ENCODE measurements around the gene CADPS.

CADPS gene

DNA sequence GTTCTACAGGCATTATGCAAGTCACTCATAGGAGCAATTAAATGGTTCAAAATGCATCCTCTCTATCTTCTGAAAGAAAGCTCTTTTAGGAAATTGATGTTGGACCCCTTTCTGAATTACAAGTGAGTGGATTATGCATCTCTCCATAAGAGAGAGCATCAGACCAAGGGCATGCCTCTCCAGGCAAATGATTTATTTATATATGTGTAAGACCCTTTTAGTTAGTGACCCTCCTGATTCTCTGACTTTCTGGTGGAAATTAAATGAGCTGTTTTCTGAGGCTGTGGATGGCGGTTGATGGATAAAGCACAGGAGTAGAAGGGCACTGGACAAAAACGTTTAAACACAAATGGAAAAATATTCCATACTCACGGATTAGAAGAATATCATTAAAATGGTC is 62.6 kb downstream of the CADPS start:
- no peak for DNase-seq (ENCODE audit: low read depth, low spot score)

DNA sequence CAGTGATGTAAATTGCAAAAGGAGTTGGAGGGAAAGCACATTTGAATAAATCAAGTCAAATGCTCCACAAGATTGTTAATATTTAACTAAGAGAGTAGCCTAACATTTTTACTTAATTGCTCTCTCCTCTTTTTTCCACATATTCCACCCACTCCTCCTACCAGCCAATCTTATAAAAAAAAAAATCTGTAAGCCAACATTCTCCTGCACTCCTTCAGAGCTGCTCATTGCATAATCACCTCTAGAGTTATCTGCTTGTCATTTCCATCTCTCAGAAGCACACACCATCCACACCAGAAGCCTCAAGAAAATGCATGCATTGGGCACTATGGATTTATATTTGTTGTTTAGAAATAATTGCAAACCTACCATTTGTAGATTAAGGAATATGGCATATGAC is 64.1 kb downstream of the CADPS start:
- no peak for DNase-seq (ENCODE audit: low read depth, low spot score)

DNA sequence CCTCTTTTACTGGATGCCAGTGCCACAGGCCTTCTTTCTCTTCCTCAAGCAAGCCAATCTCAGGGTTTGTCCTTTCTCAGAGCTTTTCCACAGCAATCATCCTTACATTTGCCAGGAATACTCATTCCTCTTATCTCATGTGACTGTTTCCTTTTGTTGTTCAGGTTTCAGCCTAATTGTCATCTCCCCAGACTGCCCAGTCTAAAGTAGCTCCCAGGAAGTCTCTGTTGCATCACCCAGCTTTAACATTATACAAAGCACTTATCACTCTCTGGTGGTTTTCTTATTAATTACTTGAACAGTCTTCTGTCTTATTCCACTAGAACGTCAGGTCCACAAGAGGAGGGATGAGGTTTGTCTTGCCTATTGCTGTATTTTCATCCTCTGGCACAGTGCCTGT is 65.8 kb downstream of the CADPS start:
- DNase-seq (ENCODE audit: low read depth, low spot score) = no peak

DNA sequence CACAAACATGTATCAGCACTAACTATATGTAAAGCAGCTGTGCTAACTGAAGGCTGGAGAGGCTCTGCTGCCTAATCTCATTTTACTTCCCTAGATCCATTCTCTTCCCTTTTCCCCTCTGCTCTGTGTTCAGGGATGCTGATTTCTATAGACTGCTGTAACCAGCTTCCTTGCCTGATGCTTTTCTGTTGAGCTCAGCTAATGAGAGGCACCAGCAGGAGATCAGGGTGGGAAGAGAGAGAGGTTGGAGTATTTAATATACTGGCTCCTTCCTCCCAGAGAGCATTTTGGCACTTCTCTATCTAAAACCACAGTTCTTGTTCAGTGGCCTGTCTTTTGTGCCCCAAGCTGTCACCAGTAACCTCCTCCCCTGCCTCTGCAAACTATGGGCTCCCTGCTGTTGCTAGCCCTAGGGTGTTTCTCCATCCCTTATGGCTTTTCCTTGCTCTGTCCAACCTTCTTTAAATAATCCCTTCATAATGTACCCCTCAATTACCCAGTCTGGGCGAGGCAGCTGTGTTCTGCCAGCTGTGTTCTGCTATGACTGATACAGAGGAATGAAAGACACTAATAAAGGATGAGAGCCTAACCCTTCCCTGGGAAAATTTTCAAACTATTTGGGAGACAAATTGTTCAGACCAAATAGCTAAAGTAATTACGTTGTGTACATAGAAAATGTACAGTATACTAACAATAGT is 69.5 kb downstream of the CADPS start:
- peak; percentile 47 for DNase-seq (ENCODE audit: low read depth, low spot score)

DNA sequence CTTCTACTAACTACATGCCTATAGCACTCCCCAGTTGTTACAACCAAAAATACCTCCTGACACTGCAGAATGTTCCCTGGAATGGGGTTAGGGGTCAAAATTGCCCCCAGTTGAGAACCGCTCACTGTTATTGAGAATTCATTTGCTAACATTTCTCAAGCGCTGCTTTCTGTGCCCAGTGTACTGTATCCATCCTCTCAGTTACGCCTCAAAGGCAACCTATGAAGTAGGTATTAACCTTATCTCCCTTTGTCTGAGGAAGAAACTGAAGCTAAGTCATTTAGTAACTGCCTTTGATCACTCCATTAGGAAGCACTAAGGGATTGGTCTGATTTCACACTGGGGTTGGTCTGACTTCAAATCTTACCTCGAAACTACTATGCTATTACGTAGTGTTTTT is 70.1 kb downstream of the CADPS start:
- no peak for DNase-seq (ENCODE audit: low read depth, low spot score)

DNA sequence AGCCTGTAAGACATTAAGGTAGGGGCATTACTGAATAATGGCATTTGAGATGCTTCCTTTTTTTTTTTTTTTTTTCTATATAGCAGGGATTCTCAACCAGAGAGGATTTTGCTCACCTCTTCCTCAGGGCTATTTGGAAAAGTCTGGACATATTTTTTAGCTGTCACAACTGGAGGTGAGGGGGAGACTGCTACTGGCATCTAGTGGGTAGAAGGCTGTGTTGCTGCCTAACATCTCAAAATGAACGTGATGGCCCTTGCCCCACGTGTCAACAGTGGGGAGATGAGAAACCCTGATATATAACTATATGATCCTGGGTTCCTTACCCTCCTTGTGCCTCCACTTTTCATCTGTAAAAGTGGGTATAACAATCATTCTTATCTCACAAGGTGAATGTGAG is 71.9 kb downstream of the CADPS start:
- no peak for DNase-seq (ENCODE audit: low read depth, low spot score)

DNA sequence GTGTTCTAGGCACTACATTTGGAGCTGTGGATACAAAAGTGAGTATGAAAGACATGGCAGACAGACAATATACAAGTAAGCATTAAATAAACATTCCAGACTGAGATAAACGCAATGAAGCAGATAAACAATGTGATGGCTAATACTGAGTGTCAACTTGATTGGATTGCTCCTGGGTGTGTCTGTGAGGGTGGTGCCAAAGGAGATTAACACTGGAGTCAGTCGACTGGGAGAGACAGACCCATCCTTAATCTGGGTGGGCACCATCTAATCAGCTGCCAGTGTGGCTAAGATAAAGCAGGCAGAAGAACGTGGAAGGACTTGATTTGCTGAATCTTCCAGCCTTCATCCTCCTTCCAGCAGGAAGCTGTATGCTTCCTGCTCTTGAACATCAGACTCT is 77.2 kb downstream of the CADPS start:
- DNase-seq (ENCODE audit: low read depth, low spot score) = no peak

DNA sequence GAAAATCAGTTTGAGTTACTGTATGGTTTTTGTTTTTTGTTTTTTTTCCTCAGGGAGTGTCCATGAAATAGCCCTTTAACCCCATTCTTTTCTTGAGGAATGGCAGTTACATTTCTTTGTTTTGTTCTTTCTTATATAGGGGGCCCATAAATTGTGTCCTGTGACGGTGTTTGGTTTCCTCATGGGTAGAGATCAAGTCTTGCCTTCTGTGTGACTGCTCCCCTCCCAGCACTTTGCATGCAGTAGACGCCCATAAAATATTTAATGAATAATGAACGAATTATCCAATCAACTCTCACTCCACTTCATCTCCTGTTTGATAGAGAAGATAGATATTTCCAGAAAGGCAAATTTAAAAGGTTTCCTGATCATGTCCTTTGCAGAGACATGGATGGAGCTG is 78.1 kb downstream of the CADPS start:
- no peak for DNase-seq (ENCODE audit: low read depth, low spot score)

DNA sequence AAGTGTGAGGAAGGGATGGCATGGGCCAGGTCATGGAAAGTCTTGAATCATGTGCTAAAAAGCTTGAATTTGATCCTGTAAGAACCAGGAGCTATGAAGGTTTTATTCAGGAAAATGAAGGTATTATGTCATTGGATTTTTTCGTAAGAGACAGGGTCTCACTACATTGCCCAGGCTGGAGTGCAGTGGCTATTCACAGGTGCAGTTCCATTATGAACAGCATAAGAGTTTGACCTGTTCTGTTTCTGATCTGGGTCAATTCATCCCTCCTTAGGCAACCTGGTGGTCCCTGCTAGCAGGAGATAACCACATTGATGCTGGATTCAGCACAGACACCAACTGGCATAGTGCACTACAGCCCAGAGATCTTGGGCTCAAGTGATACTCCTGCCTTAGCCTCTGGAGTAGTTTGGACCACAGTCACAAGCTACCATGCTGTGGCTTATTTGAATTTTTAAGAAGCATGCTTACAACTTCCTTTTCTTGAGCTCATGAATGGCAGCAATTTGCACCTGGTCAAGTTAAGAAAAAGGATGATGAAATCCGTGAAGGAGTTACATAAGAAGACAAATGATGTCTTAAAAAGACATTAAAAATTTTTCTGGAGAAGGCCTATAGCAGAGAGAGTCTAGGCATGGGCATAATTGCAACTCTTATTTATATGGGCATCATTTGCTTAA is 79.1 kb downstream of the CADPS start:
- no peak for DNase-seq (ENCODE audit: low read depth, low spot score)

DNA sequence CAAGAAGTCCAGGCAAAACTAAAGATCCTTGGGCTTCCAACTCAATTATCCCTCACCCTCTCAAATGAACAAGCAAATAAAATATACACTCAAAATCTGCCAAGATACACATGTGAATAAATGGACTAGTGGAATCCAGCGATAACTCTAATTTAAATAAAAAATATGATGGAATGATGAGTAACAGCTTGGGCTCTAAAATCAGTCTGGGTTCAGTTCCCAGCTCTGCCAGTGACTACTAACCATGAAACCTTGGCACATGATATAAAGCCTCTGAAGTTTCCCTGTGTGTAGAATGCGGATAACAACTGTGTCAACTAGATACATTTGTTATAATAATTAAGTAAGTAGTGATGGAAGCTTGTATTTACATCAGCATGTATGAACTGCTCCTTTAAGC is 81.3 kb downstream of the CADPS start:
- no peak for DNase-seq (ENCODE audit: low read depth, low spot score)

DNA sequence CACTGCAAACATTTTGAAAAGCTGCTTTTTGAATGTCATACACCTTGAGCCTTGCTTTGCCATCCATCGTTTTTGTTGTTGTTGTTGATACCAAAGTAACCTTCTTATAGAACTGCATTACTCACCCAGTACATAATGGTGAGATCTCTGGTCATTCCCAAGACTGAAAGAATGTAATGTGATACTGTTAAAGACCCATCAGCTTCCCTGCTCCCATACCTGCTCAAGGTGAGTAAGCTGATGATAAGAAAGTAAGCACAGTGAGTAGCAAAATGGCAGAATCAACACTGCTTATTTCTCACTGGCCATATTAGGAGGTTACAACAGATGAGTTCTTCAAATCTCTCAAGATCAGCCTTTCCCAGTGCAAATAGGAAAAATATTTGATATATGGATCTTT is 89.8 kb downstream of the CADPS start:
- no peak for DNase-seq (ENCODE audit: low read depth, low spot score)

DNA sequence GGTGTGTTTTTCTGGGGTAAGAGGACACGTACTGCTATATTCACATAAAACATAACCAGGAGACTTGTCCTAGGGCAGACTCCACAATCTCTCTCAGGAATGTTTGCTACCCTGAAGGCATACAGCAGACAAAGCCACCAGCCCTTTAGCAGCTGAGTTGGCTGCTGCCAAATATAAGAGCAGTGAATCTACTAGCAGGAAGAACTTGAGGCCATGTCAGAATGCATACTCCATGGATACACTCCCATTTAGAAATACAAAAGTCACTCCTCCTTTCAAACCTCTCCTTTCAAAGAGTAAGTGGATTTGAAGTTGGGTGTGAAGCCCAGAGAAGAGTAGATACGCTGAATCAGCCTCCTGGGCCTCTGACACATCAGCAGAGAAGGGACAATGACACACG is 94.1 kb downstream of the CADPS start:
- peak; percentile 23 for DNase-seq (ENCODE audit: low read depth, low spot score)

DNA sequence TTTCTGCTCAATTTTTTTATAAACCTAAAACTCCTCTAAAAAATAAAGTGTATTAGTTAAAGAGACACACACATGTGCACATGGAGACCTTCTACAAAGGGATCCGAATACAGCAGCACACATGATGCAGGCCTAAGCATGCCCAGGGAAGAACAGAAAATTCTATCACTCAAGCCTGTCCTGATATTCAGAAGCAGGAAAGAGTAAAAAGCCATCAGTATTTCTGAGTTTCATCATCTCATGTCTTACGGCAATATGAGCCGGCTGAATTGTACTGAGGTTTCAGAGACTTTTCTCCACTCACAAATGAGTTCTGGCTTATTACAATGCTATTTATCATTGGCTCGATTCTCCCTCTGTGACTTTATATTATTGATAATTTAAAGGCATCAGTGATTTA is 97.5 kb downstream of the CADPS start:
- DNase-seq (ENCODE audit: low read depth, low spot score) = no peak

DNA sequence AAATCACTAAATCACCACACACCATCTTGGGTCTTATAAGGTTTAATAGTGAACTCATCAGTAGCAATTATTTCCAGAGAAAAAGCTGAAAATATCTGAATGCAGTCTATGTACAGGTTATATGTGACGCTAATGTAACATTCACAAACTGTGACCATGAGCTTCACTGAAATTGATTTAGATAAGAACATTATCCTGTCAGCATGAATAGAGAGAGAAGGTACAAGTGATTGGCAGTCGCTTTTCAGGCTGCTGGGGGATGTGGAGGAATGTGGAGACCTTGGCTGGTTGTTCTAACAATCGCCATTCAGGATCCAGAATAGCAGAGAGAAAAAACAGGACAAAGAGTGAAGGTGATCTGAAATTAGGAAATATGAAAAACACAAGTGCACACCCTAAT is 98.1 kb downstream of the CADPS start:
- no peak for DNase-seq (ENCODE audit: low read depth, low spot score)

DNA sequence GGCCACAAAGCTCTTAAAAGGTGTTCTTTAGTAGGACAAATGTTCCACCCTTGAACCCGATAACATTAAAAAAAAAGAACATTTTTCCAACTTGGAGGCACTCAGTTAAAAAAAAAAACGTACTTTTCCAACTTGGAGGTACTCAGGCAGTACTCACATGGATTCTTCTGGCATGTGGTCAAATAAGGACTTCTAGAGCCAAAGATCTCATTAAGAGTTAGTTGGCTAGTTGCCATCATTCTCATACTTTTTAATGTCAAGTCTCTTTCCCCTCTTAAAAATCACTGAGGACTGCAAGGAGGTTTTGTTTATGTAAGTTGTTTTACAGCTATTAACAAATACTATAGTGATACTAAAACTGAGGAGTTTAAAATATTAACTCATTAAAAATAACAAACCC is 101.0 kb downstream of the CADPS start:
- DNase-seq (ENCODE audit: low read depth, low spot score) = no peak

DNA sequence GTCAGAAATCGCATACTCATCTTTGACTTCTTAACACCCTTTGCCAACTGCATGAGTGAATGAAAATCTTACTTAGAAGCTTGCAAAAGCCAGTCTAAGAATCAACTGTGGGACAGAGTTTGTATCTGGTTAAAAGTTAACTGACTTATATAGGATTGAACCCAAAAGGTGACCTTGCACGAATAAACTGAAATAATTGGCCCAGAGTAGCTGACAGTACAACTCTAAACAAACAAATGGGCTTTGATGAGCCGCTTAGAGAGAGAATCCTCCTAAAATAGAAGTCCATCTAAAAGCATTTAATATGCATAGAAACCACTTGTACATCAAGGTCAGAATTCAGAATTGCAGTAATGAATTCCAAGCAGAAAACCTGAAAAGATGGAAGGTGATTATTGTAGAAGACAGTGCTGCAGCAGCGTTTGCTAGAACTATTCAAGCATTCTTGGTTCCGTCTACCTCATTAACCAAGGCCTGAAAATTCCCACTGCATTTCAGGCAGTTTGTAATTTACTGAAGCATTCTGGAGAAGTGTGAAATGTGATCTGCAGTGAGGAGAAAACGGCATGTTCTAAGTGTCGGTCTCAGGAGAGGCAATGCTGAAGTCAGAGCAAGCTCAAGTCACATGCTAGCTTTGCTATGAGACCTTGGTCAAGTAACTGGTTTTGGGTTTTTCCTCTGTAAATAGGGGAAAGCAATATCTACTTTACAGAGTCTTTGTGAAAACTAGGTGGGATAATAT is 103.7 kb downstream of the CADPS start:
- no peak for DNase-seq (ENCODE audit: low read depth, low spot score)

DNA sequence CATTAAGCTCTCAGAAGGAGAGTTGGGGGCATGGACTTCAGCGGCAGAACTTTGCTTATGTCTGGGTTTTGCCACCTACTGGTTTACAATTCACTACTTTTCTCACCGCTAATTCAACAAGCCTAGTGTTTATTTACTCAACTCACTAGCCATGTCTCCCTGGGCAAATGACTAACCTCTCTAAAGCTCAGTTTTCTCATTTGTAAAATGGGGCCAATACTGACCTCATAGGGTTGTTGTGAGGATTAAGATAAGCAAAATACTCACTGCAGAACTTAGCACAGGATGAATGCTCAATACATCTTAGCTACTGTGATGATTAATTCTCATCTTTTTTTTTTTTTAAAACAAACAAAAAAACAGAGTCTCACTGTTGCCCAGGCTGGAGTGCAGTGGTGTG is 106.3 kb downstream of the CADPS start:
- DNase-seq (ENCODE audit: low read depth, low spot score) = no peak

DNA sequence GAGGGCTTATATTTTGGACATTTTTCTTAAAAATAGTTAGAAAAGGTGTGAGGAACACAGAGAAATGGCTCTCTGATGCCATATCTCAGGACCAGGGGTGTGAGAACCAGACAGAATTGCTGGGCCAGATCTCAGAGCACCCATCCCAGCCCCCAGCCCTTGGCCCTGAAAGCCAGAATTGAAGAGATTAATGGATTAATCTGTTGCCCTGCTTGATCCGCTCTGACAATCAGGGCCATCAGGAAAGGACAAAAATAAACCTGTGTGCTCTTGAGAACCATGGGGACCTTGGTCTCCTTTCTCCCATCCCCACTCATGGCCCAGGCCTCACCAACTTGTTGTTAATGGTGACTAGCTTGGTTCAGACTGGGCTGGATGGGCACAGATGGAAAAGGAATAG is 113.5 kb downstream of the CADPS start:
- no peak for DNase-seq (ENCODE audit: low read depth, low spot score)

DNA sequence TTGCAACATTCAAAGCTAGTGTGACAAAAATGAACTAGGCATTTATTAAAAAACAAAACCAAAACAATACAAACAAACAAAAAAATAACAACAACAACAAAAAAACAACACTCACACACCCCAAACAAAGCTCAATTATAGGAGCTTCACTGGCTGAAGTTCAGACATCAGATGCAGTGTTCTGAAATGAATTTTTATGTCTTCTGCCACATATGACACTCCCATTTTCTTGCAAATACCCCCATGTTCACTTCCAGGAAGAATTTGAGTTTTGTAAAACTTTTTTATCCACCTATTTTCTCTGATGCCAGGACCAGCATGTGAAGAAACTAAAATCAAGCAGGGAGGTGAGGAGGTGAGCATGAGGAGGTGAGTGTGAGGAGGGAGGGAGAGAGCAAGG is 113.9 kb downstream of the CADPS start:
- DNase-seq (ENCODE audit: low read depth, low spot score) = no peak

DNA sequence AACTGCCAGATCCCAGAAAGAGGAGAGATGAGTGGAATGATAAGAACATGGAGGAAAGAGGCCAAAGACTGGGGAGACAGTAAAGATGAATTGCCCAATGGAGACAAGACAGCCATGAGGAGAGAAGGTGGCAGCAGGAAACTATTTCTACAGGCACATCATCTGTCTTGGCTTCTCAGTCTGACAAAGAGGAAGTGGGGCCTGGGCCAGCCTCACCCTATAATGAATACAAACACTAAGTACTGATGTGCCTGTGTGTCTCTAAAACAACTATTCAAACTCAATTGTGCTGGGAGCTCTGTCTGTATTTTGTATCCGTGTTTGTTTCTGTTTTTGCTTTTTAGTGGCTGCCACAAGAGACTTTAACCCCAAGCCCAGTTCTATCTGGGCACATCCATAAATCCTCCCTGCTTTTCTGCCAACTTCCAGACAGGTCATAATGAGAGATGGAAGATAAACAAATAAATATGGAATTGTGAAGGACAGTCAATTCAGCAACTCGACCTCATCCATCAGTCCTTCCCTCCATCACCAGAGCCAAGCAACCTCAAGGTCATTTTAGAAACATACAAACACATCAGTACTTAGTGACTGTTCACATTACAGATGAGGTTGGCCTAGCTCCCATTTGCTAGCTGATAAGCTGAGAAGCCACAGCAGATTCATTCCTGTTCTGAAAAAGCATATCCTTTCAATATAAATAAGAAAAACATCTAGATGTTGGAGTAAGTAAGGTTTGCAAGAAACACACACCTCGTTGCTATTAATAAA is 116.7 kb downstream of the CADPS start:
- DNase-seq (ENCODE audit: low read depth, low spot score) = no peak

DNA sequence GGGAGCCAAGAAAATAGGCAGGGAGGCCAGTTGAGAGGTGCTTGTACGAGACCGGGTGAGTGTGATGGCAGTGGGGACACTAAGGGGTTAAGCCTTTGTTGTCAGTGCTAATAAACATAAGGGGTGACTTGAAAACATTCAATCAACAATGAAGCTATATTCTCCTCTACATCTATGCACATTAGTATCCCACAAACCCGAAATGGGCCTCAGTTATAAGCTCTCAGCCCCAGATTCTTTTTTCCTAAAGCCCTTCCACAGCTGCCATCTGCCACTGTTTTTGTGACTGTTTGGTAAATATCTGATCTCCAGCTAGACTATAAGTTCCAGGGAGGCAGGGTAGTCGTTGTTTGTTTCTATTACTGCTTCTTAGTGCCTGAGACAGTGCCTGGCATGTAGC is 118.2 kb downstream of the CADPS start:
- no peak for DNase-seq (ENCODE audit: low read depth, low spot score)

DNA sequence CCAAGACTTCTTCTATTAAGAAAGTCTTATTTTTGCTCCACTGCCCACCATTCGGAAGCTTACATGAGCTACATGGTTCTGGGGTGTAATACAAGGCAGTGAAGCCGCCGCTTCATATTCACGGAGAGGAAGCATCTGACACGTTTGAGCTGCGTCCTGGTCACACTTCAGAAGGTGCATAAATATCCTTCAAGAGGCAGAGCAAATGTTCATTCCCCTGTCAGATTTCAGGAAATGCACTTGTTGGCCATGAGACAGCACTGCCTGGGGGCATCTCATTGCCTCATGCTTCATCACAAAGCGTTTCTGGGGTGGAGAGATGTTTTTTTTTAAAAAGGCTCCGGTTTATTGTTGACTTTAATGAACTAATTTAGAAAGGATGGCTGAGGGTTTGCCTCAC is 119.9 kb downstream of the CADPS start:
- DNase-seq (ENCODE audit: low read depth, low spot score) = no peak

All from ELF-1 (cell line).